Measurements from ENCODE around the gene YEATS2. TPM values are rescaled to one million over a fixed set of nuclear protein-coding genes. Genes with fewer than 3 reads are reported as not detected.

The YEATS2 gene
- total RNA-seq, 2 experiments from 2014 or later, result 68.2 to 77.2 TPM

DNA sequence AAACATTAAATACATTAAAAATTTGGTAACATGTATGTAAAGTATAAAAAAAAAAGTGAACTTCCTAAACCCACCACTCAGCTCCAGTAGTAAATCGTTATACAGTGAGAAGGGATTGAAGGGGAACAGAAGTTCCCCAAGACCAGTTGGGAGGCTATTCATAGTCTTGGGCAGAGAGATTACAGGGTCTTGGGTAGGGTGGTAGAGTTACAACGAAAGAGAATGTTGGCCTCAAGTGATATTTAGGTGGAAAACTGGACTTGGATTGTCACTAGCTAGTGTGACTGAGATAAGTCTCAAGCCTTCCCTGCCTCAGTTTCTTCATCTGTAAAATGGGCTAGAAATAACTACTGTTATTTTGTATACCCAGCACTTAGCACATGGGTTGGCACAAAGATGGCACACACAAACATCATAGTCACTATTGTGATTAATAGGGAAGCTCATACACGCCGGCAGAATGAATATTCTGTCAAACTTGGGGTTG lies 431 bp upstream of the YEATS2 start:
- DNase-seq (ENCODE audit: low spot score), result no peak
- Histone ChIP-seq H3K4me1 (ENCODE audit: insufficient read depth, low read length, poor library complexity, severe bottlenecking) (peaks cover 16% of the 10 kb centered on the region), H3K4me3 (ENCODE audit: low read depth, low read length, poor library complexity, severe bottlenecking) (peak overlapping the region; percentile 96), H3K9me3 (ENCODE audit: low read length) (no peaks in the 10 kb centered on the region), H3K27ac (ENCODE audit: low read depth, low read length, poor library complexity, severe bottlenecking) (peak overlapping the region; percentile 30), H3K9me2 (ENCODE audit: insufficient read depth, low read length) (no peaks in the 10 kb centered on the region), H4K20me1 (ENCODE audit: insufficient read depth, low read length) (peaks cover 17% of the 10 kb centered on the region), H2AFZ (ENCODE audit: low read length) (peak overlapping the region; percentile 93; the same call in 1 of the 2 replicates), H3K36me3 (ENCODE audit: insufficient read depth, low read length) (peaks cover 12% of the 10 kb centered on the region), H3K79me2 (ENCODE audit: insufficient read depth, low read depth, low read length) (peaks cover 49% of the 10 kb centered on the region), H3K4me2 (ENCODE audit: low read length) (peak overlapping the region; percentile 86)
- ChIA-PET POLR2A (interaction anchor here (0.7 to 3.3 kb wide), 17 partner anchors 9 to 217 kb away, joined by 3 to 14 read pairs (median 4); partner anchors contain the start of gene KLHL24), CTCF (ENCODE audit: unreplicated experiment) (interaction anchor here (0.8 kb wide), 1 partner anchor 61 kb away, joined by 3 read pairs; no protein-coding TSS in a partner anchor)
- BruUV-seq (replicated peaks), result TSS peak; percentile 98
- intact Hi-C loops (cut with micrococcal nuclease; ENCODE audit: unreplicated experiment), result no loop called here
- TF ChIP-seq, protein P1, sequence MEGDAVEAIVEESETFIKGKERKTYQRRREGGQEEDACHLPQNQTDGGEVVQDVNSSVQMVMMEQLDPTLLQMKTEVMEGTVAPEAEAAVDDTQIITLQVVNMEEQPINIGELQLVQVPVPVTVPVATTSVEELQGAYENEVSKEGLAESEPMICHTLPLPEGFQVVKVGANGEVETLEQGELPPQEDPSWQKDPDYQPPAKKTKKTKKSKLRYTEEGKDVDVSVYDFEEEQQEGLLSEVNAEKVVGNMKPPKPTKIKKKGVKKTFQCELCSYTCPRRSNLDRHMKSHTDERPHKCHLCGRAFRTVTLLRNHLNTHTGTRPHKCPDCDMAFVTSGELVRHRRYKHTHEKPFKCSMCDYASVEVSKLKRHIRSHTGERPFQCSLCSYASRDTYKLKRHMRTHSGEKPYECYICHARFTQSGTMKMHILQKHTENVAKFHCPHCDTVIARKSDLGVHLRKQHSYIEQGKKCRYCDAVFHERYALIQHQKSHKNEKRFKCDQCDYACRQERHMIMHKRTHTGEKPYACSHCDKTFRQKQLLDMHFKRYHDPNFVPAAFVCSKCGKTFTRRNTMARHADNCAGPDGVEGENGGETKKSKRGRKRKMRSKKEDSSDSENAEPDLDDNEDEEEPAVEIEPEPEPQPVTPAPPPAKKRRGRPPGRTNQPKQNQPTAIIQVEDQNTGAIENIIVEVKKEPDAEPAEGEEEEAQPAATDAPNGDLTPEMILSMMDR (conservative IDR thresholded peaks at IDR 0.05; ENCODE audit: low read length), result no peak
- TF ChIP-seq EZH2phosphoT487 (IDR thresholded peaks at IDR 0.05; ENCODE audit: borderline replicate concordance, low read depth, low read length), result no peak

DNA sequence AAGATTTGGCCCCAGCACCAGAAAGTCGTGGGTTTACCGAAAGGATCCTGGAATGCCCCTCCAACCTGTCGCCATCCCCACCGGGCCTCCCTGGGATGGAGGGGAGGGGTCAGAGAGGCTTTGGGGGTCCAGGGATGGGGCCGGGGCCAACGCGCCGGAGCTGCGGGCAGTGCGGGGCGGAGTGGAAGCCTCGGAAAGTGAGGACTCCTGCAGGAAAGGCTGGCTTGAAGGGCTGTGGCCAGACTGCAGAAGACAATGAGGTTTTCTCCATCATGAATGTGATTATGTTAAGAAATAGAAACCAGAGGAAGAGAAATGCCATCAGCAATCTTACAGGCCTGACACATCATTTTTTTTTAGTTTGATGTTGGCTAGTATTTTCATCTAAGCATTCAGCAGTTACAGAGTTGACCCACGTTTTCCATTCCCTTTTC lies 738 bp downstream of the YEATS2 start:
- Histone ChIP-seq H3K9me2 (ENCODE audit: insufficient read depth, low read length) (no peaks in the 10 kb centered on the region), H3K27ac (ENCODE audit: low read depth, low read length, poor library complexity, severe bottlenecking) (peak overlapping the region; percentile 83), H3K4me1 (ENCODE audit: insufficient read depth, low read length, poor library complexity, severe bottlenecking) (peaks cover 23% of the 10 kb centered on the region), H3K36me3 (ENCODE audit: insufficient read depth, low read length) (peaks cover 24% of the 10 kb centered on the region), H3K4me2 (ENCODE audit: low read length) (peak overlapping the region; percentile 88), H3K4me3 (ENCODE audit: low read depth, low read length, poor library complexity, severe bottlenecking) (peak overlapping the region; percentile 96), H2AFZ (ENCODE audit: low read length) (peak overlapping the region; percentile 36; the same call in 1 of the 2 replicates), H4K20me1 (ENCODE audit: insufficient read depth, low read length) (peaks cover 25% of the 10 kb centered on the region), H3K9me3 (ENCODE audit: low read length) (no peaks in the 10 kb centered on the region), H3K79me2 (ENCODE audit: insufficient read depth, low read depth, low read length) (peaks cover 61% of the 10 kb centered on the region)
- intact Hi-C loops (cut with micrococcal nuclease; ENCODE audit: unreplicated experiment), result loop anchor here (1.0 to 2.0 kb wide), 2 partner anchors 106 to 143 kb away; partner anchors contain the start of gene KLHL6
- DNase-seq (ENCODE audit: low spot score), result peak; percentile 45
- POLR2A ChIA-PET, result interaction anchor here (0.5 to 3.3 kb wide), 8 partner anchors 12 to 122 kb away, joined by 3 to 14 read pairs (median 5); partner anchors contain the start of gene KLHL24
- CTCF ChIA-PET (ENCODE audit: unreplicated experiment), result interaction anchor here (0.6 kb wide), 1 partner anchor 381 kb away, joined by 3 read pairs; no protein-coding TSS in a partner anchor
- TF ChIP-seq, protein P1 (conservative IDR thresholded peaks at IDR 0.05; ENCODE audit: low read length), result no peak
- TF ChIP-seq EZH2phosphoT487 (IDR thresholded peaks at IDR 0.05; ENCODE audit: borderline replicate concordance, low read depth, low read length), result no peak
- BruUV-seq (replicated peaks), result no TSS peak

DNA sequence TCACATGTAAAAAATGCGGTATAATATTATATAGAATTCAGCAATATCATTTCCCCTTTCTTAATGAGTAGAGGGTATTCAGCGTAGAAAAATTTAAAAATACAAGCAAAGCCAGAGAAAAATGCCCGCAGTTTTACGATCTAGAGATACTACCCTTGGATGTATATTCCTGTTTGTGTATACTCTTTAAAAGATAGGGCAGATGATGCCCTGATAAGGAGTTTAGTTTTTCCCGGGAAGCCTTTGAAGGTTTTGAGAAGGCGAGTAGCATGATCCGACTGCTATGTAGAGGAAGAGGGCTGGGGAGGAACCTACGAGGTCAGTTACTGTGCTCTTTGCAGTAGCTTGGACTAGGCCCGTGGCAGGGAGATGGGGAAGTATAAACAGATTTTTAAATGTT lies 1.2 kb downstream of the YEATS2 start:
- peak overlapping the region; percentile 83 for H3K27ac ChIP-seq (ENCODE audit: low read depth, low read length, poor library complexity, severe bottlenecking)
- TF ChIP-seq, protein P1 (conservative IDR thresholded peaks at IDR 0.05; ENCODE audit: low read length), result no peak
- no peak for TF ChIP-seq EZH2phosphoT487 (IDR thresholded peaks at IDR 0.05; ENCODE audit: borderline replicate concordance, low read depth, low read length)
- peak overlapping the region; percentile 88 for H3K4me2 ChIP-seq (ENCODE audit: low read length)
- H3K4me3 ChIP-seq (ENCODE audit: low read depth, low read length, poor library complexity, severe bottlenecking), result peak overlapping the region; percentile 96
- BruUV-seq (replicated peaks), result no TSS peak
- H3K79me2 ChIP-seq (ENCODE audit: insufficient read depth, low read depth, low read length), result peaks cover 65% of the 10 kb centered on the region
- POLR2A ChIA-PET, result interaction anchor here (0.5 to 3.3 kb wide), 5 partner anchors 57 to 107 kb away, joined by 3 to 14 read pairs (median 4); partner anchors contain the start of gene KLHL24
- H4K20me1 ChIP-seq (ENCODE audit: insufficient read depth, low read length), result peaks cover 29% of the 10 kb centered on the region
- CTCF ChIA-PET (ENCODE audit: unreplicated experiment), result no interaction called here
- peaks cover 26% of the 10 kb centered on the region for H3K4me1 ChIP-seq (ENCODE audit: insufficient read depth, low read length, poor library complexity, severe bottlenecking)
- no peaks in the 10 kb centered on the region for H3K9me3 ChIP-seq (ENCODE audit: low read length)
- peak; percentile 51 for DNase-seq (ENCODE audit: low spot score)
- no peaks in the 10 kb centered on the region for H3K9me2 ChIP-seq (ENCODE audit: insufficient read depth, low read length)
- H2AFZ ChIP-seq (ENCODE audit: low read length), result no peak overlapping the region
- H3K36me3 ChIP-seq (ENCODE audit: insufficient read depth, low read length), result peaks cover 25% of the 10 kb centered on the region
- intact Hi-C loops (cut with micrococcal nuclease; ENCODE audit: unreplicated experiment), result loop anchor here (1.0 to 2.0 kb wide), 3 partner anchors 62 to 143 kb away; partner anchors contain the start of gene KLHL6

Measured in OCI-LY7 (cell line).